SK-N-SH (cell line): ENCODE data around the gene ZNF473. TPM values are rescaled to one million over a fixed set of nuclear protein-coding genes. Genes with fewer than 3 reads are reported as not detected.
A peak's percentile ranks its signal among the peaks of the same experiment; 100 is the strongest.

ENCODE experiments used
- CTCF ChIA-PET: fragments of 300-600, 350-600 bp; formaldehyde crosslinking; extraction: SDS; loops from one replicate; lab custom pipeline; 2021; lab: Yijun Ruan, JAX
- POLR2A ChIA-PET: fragments of 350-600 bp; sonication (Branson Sonifier 250); formaldehyde crosslinking; extraction: SDS; loops from one replicate; lab custom pipeline; 2020; ENCODE audit warnings: antibody characterized with exemption, inconsistent platforms; lab: Yijun Ruan, JAX
- DNase-seq: peaks from one replicate; pipeline ENCODE4 v3.0.0; 2012
- H2AFZ ChIP-seq: fragments of 200-600 bp; sonication (generic); 2 replicates; pipeline ENCODE4 v1.8.1; 2016; ENCODE audit warnings: antibody characterized with exemption, mild to moderate bottlenecking, low read depth
- H3F3A ChIP-seq: fragments of 200-600 bp; sonication (generic); replicated peaks from 2 replicates; pipeline ENCODE3; 2016; ENCODE audit warnings: antibody characterized with exemption, mild to moderate bottlenecking; ENCODE audit not compliant: insufficient read depth
- H3K27ac ChIP-seq, 2 experiments: fragments of 200-500 bp in 1 of 2; fragments of 200-600 bp in 1 of 2; sonication (Bioruptor generic) in 1 of 2; sonication (generic), shearing (Covaris generic) in 1 of 2; 2 replicates each; pipeline versions ENCODE4 v1.5.1 to v1.6.1; 2014 to 2016; ENCODE audit warnings: low read depth in 2 of 2, inconsistent platforms in 1 of 2, low read length in 1 of 2, mild to moderate bottlenecking in 1 of 2, mixed read lengths in 1 of 2
- H3K27me3 ChIP-seq: fragments of 200-600 bp; sonication (generic), shearing (Covaris generic); 2 replicates; pipeline ENCODE4 v1.6.1; 2016; ENCODE audit warnings: mixed run types; ENCODE audit not compliant: insufficient read depth
- H3K36me3 ChIP-seq, 2 experiments: fragments of 200-500 bp in 1 of 2; fragments of 200-600 bp in 1 of 2; sonication (Bioruptor generic) in 1 of 2; sonication (generic) in 1 of 2; replicated peaks in 1 of 2; 2 replicates each; pipeline versions ENCODE3 to v1.5.1; 2014 to 2016; ENCODE audit warnings: low read length in 1 of 2, mild to moderate bottlenecking in 1 of 2; ENCODE audit not compliant: insufficient read depth in 2 of 2, control insufficient read depth in 1 of 2
- H3K4me1 ChIP-seq, 2 experiments: fragments of 200-500 bp in 1 of 2; fragments of 200-600 bp in 1 of 2; sonication (Bioruptor generic) in 1 of 2; sonication (generic), shearing (Covaris generic) in 1 of 2; 2 replicates each; pipeline versions ENCODE4 v1.5.1 to v1.6.1; 2014 to 2016; ENCODE audit warnings: low read depth in 1 of 2, low read length in 1 of 2, mixed run types in 1 of 2; ENCODE audit not compliant: insufficient read depth in 2 of 2, control insufficient read depth in 1 of 2
- H3K4me2 ChIP-seq: fragments of 200-600 bp; sonication (generic), shearing (Covaris generic); 2 replicates; pipeline ENCODE4 v1.6.1; 2017; ENCODE audit warnings: mixed run types
- H3K4me3 ChIP-seq, 2 experiments: fragments of 200-500 bp in 1 of 2; fragments of 200-600 bp in 1 of 2; sonication (Bioruptor generic) in 1 of 2; sonication (generic), shearing (Covaris generic) in 1 of 2; 2 replicates each; pipeline versions ENCODE4 v1.5.1 to v1.8.1; 2014 to 2016; ENCODE audit warnings: low read depth in 2 of 2, inconsistent platforms in 1 of 2, low read length in 1 of 2, mild to moderate bottlenecking in 1 of 2, mixed read lengths in 1 of 2, moderate library complexity in 1 of 2
- H3K79me2 ChIP-seq: fragments of 200-600 bp; sonication (generic); 2 replicates; pipeline ENCODE4 v1.8.1; 2017; ENCODE audit warnings: mild to moderate bottlenecking; ENCODE audit not compliant: insufficient read depth
- H3K9ac ChIP-seq: fragments of 200-600 bp; sonication (generic); 2 replicates; pipeline ENCODE4 v1.6.1; 2017; ENCODE audit warnings: mixed run types
- H3K9me2 ChIP-seq: fragments of 200-600 bp; sonication (generic); 2 replicates; pipeline ENCODE4 v1.6.1; 2017; ENCODE audit warnings: mixed run types
- H3K9me3 ChIP-seq: fragments of 200-600 bp; sonication (generic); 2 replicates; pipeline ENCODE4 v1.6.1; 2017; ENCODE audit warnings: mixed run types, mild to moderate bottlenecking, moderate library complexity
- H4K20me1 ChIP-seq: fragments of 200-600 bp; sonication (generic); 2 replicates; pipeline ENCODE4 v1.6.1; 2017; ENCODE audit warnings: mild to moderate bottlenecking, mixed run types; ENCODE audit not compliant: insufficient read depth
- CHD2 ChIP-seq: fragments of 150-350 bp; IDR thresholded peaks from 2 replicates; pipeline ENCODE4 v1.6.1; 2018; ENCODE audit warnings: low read length; ENCODE audit not compliant: partially characterized antibody
- GABPA ChIP-seq: IDR thresholded peaks from 2 replicates; pipeline ENCODE4 v1.4.0; 2012; ENCODE audit warnings: low read depth, mild to moderate bottlenecking
- GATA2 ChIP-seq: sonication (generic); formaldehyde crosslinking; IDR thresholded peaks from 2 replicates; pipeline ENCODE4 v1.5.0; 2020; ENCODE audit warnings: mild to moderate bottlenecking, missing genetic modification reagents
- MXI1 ChIP-seq: IDR thresholded peaks from 2 replicates; pipeline ENCODE4 v1.6.1; 2012; ENCODE audit warnings: mild to moderate bottlenecking, low read depth, low read length, improper control_type of control experiment
- RAD21 ChIP-seq: IDR thresholded peaks from 2 replicates; pipeline ENCODE4 v1.6.1; 2012; ENCODE audit warnings: mild to moderate bottlenecking, low read length
- RXRA ChIP-seq: IDR thresholded peaks from 2 replicates; pipeline ENCODE4 v1.4.0; 2012; ENCODE audit warnings: low read depth, mild to moderate bottlenecking, borderline replicate concordance
- SIN3A ChIP-seq: IDR thresholded peaks from 2 replicates; pipeline ENCODE4 v1.6.1; 2012; ENCODE audit warnings: low read depth, mild to moderate bottlenecking, low read length, moderate library complexity, borderline replicate concordance
- TAF1 ChIP-seq: IDR thresholded peaks from 2 replicates; pipeline ENCODE4 v1.6.1; 2012; ENCODE audit warnings: low read depth, mild to moderate bottlenecking, low read length, moderate library complexity, borderline replicate concordance
- USF1 ChIP-seq: IDR thresholded peaks from 2 replicates; pipeline ENCODE4 v1.4.0; 2012; ENCODE audit warnings: low read depth, borderline replicate concordance
- WGBS: methylation state at CpG from one replicate; pipeline ENCODE4 v1.1.6; 2017; ENCODE audit warnings: low lambda C conversion rate; 5-methylcytosine and 5-hydroxymethylcytosine counted together
- polyA plus RNA-seq, 3 experiments: library from polyadenylated mRNA; depleted of rRNA; stranded (reverse); fragments of >200 nt; gene quantifications; 2 replicates each; pipeline ENCODE4 v1.2.3, GENCODE V29; 2012
- TF ChIP-seq, protein P1 (sequence below): fragments of 150-350 bp; IDR thresholded peaks from 2 replicates; pipeline ENCODE4 v1.6.1; 2017; ENCODE audit warnings: antibody characterized with exemption, low read length, low read depth, borderline replicate concordance
- TF ChIP-seq, protein P2 (sequence below): fragments of 150-350 bp; IDR thresholded peaks from 2 replicates; pipeline ENCODE4 v1.6.1; 2016; ENCODE audit warnings: mild to moderate bottlenecking, low read depth, low read length

The ZNF473 gene
- polyA plus RNA-seq, 1 of the 3 experiments (the other 2 are of a cell fraction), result 5.4 TPM

DNA sequence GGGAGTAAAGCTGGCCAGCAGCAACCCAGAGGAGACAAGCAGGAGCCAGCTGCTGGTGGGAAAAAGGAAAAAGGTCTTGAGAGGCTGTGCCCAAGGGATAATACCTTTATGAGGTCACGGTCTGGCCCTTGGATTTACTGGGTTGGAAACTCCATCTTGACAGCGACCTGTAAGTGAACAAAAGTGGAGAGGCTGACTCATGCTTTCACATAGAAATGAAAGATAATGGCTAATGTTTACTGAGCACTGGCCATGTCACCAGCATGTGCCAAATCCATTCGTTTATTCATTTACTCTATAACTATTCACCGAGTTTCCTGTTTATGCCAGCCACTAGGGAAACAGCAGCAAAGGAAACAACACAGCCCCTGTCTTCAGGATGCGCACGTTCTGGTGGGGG lies 5.3 kb upstream of the ZNF473 start:
- POLR2A ChIA-PET, result no interaction called here
- TF ChIP-seq GABPA, result no peak
- TF ChIP-seq USF1, result no peak
- TF ChIP-seq, protein P1, sequence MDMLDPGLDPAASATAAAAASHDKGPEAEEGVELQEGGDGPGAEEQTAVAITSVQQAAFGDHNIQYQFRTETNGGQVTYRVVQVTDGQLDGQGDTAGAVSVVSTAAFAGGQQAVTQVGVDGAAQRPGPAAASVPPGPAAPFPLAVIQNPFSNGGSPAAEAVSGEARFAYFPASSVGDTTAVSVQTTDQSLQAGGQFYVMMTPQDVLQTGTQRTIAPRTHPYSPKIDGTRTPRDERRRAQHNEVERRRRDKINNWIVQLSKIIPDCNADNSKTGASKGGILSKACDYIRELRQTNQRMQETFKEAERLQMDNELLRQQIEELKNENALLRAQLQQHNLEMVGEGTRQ, result no peak
- TF ChIP-seq RAD21, result no peak
- TF ChIP-seq, all 33 proteins: peak for 0
- Histone ChIP-seq H3K27ac (no peak overlapping the region), H3F3A (no peaks in the 10 kb centered on the region), H3K4me1 (peaks cover 3 to 5% of the 10 kb centered on the region in 2 experiments; a peak in 2 of 4 replicates), H3K9me2 (no peaks in the 10 kb centered on the region), H3K9ac (no peak overlapping the region), H3K79me2 (peaks cover 45% of the 10 kb centered on the region), H3K4me3 (no peak overlapping the region), H4K20me1 (peaks cover 4% of the 10 kb centered on the region; the same call in 1 of the 2 replicates), H3K27me3 (no peaks in the 10 kb centered on the region), H3K9me3 (no peaks in the 10 kb centered on the region), H2AFZ (no peak overlapping the region), H3K36me3 (peaks cover 20 to 23% of the 10 kb centered on the region in 2 experiments), H3K4me2 (no peak overlapping the region)
- 85% methylated on average over 6 of the region's 6 CpGs for WGBS
- no peak for DNase-seq
- CTCF ChIA-PET, result no interaction called here

DNA sequence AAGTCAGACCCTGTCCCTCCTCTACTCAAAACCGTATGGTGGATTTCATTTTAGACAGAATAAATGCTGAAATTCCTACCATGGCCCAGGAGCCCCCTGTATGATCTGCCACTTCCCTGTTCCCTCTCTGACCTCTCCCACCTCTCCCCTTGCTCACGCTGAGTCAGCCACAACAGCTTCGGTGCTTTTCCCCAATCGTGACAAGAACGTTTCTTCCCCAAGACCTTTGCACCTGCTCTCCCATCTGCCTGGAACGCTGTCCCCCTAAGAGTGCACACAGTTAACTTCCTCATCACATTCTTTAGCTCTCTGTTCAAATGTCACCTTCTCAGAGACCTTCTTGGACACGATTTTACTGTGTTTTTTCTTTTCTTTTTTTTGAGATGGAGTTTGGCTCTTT lies 3.0 kb upstream of the ZNF473 start:
- H3K9me3 ChIP-seq, result no peaks in the 10 kb centered on the region
- peaks cover 4% of the 10 kb centered on the region; the same call in 1 of the 2 replicates for H4K20me1 ChIP-seq
- POLR2A ChIA-PET, result no interaction called here
- H3K27ac ChIP-seq, result no peak overlapping the region
- WGBS, result 81% methylated on average over 7 of the region's 7 CpGs
- no peaks in the 10 kb centered on the region for H3K27me3 ChIP-seq
- CTCF ChIA-PET, result interaction anchor here (0.7 to 1.2 kb wide), 3 partner anchors 25 to 334 kb away, joined by 3 read pairs; no protein-coding TSS in a partner anchor
- no peak for DNase-seq
- H2AFZ ChIP-seq, result no peak overlapping the region
- no peak overlapping the region for H3K4me3 ChIP-seq
- TF ChIP-seq SIN3A, result no peak
- no peak for TF ChIP-seq RXRA
- TF ChIP-seq MXI1, result no peak
- no peak for TF ChIP-seq USF1
- TF ChIP-seq GATA2 (CRISPR knock-in tag), result no peak
- TF ChIP-seq, all 33 proteins: peak for 0
- Histone ChIP-seq H3K9ac (no peak overlapping the region), H3F3A (no peaks in the 10 kb centered on the region), H3K9me2 (no peaks in the 10 kb centered on the region), H3K36me3 (peaks cover 6 to 7% of the 10 kb centered on the region in 2 experiments), H3K4me1 (peaks cover 8 to 11% of the 10 kb centered on the region in 2 experiments; a peak in 2 of 4 replicates), H3K79me2 (peaks cover 65% of the 10 kb centered on the region), H3K4me2 (no peak overlapping the region)

- DNase-seq, result no peak
- Histone ChIP-seq H3K9me3 (no peaks in the 10 kb centered on the region), H3K27ac (peak overlapping the region; percentile 70 to 81; a peak in 2 of 4 replicates), H3K9ac (peak overlapping the region; percentile 86), H3K36me3 (peaks cover 0 to 7% of the 10 kb centered on the region in 2 experiments), H3K4me3 (peak overlapping the region; percentile 82 to 85), H3K79me2 (peaks cover 82% of the 10 kb centered on the region), H3F3A (no peaks in the 10 kb centered on the region), H3K27me3 (no peaks in the 10 kb centered on the region), H3K4me1 (peaks cover 8 to 11% of the 10 kb centered on the region in 2 experiments; a peak in 2 of 4 replicates), H2AFZ (peak overlapping the region; percentile 73; the same call in 1 of the 2 replicates), H3K4me2 (peak overlapping the region; percentile 87), H4K20me1 (peaks cover 4% of the 10 kb centered on the region; the same call in 1 of the 2 replicates), H3K9me2 (no peaks in the 10 kb centered on the region)
- TF ChIP-seq CHD2, result no peak
- TF ChIP-seq, protein P2, sequence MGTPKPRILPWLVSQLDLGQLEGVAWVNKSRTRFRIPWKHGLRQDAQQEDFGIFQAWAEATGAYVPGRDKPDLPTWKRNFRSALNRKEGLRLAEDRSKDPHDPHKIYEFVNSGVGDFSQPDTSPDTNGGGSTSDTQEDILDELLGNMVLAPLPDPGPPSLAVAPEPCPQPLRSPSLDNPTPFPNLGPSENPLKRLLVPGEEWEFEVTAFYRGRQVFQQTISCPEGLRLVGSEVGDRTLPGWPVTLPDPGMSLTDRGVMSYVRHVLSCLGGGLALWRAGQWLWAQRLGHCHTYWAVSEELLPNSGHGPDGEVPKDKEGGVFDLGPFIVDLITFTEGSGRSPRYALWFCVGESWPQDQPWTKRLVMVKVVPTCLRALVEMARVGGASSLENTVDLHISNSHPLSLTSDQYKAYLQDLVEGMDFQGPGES, result no peak
- 0 out of 2 replicates have a peak, but pooled peaks have one; percentile 30 for TF ChIP-seq MXI1
- no peak for TF ChIP-seq TAF1
- ChIA-PET CTCF (interaction anchor here (1.5 kb wide), 1 partner anchor 87 kb away, joined by 4 read pairs; no protein-coding TSS in a partner anchor), POLR2A (no interaction called here)
- WGBS, result 10% methylated on average over 6 of the region's 10 CpGs
These were observed 1.1 kb upstream of the ZNF473 start for GRCh38 chr19:50024719-50025021.
